Psoas muscle (tissue), 8 donors: Measurements from ENCODE around the gene TRAPPC6A. TPM values are rescaled to one million over a fixed set of nuclear protein-coding genes. Genes with fewer than 3 reads are reported as not detected.

Source experiments
- ATAC-seq, 4 donors: fragments of 200-7000 bp; cut with Tn5 transposase; one replicate each; pipeline ENCODE4 v1.9.1; 2020; ENCODE audit warnings: moderate library complexity in 3 of 4, mild to moderate bottlenecking in 2 of 4
- DNase-seq, 2 donors: peaks; one replicate each; pipeline ENCODE4 v3.0.0-alpha.2; 2020
- H3K27ac ChIP-seq: fragments of 200-600 bp; one replicate; pipeline ENCODE4 v1.8.0; 2022
- H3K27me3 ChIP-seq, 3 donors: fragments of 200-600 bp in 1 of 3; one replicate each; pipeline versions ENCODE4 v1.6.1 to v1.8.0; 2013 to 2022; ENCODE audit warnings: low read length in 2 of 3, mild to moderate bottlenecking in 2 of 3, moderate library complexity in 1 of 3; ENCODE audit not compliant: insufficient read depth in 3 of 3
- H3K36me3 ChIP-seq, 2 donors: fragments of 200-600 bp in 1 of 2; one replicate each; pipeline versions ENCODE4 v1.6.1 to v1.8.0; 2013 to 2022; ENCODE audit warnings: low read depth in 1 of 2, mild to moderate bottlenecking in 1 of 2, moderate library complexity in 1 of 2; ENCODE audit not compliant: insufficient read depth in 1 of 2
- H3K4me1 ChIP-seq: fragments of 200-600 bp; one replicate; pipeline ENCODE4 v1.8.0; 2022
- H3K4me3 ChIP-seq: fragments of 200-600 bp; one replicate; pipeline ENCODE4 v1.8.0; 2022; ENCODE audit warnings: mild to moderate bottlenecking
- H3K9me3 ChIP-seq: fragments of 200-600 bp; one replicate; pipeline ENCODE4 v1.8.0; 2022
- CTCF ChIP-seq: fragments of 200-600 bp; IDR thresholded peaks from one replicate; pipeline ENCODE4 v1.8.0; 2022; ENCODE audit warnings: antibody characterized with exemption
- WGBS, 3 donors: extraction: QIAGEN DNeasy Blood & Tissue Kit; methylation state at CpG; one replicate each; pipeline versions ENCODE4 v1.1.6 to v1.1.7; 2013; 5-methylcytosine and 5-hydroxymethylcytosine counted together
- intact Hi-C, 2 donors: fragments of 100-400 bp; cut with DNase I; formaldehyde crosslinking; loops; one replicate each; pipeline versions ENCODE4 v1.11.0 to v1.14.2; 2022
- polyA plus RNA-seq, 3 donors: library from polyadenylated mRNA; stranded (reverse); fragments of 200-250 nt; gene quantifications; one replicate each; pipeline ENCODE4 v1.2.3, GENCODE V29; 2013
- total RNA-seq, 4 donors: library from RNA; stranded (reverse); fragmentation: NEBNext Ultra II Directional in 2 of 4; extraction: Animal tissue kit (Norgen Biotek cat#: 25700) in 2 of 4; gene quantifications; one replicate each; pipeline versions ENCODE4 v1.2.1 to v1.2.4, GENCODE V29; 2021 to 2023
- donor health status: healthy with polysubstance abuse.
- donor health status: DM: no; HTN: no; CAD: no; lungs with moderate emphysema.
- donor health status: Bipolar disorder and iron deficiency.
- donor health status: healthy.
- donor health status: DM: yes; HTN: yes; CAD: no.
- donor health status: DM: no; HTN: no; CAD: no.
- donor health status: DM: no; HTN: no; CAD: no.
- donor health status: DM: yes; HTN: yes; CAD: no.

Gene TRAPPC6A
- total and polyA plus RNA-seq, 7 donors: 10.8 to 42.2 (median 14.5) TPM

GRCh38 chr19:45156751-45157150, 21.3 kb downstream of the TRAPPC6A start:
- H3K9me3 ChIP-seq: no peaks in the 10 kb centered on the region
- H3K27ac ChIP-seq: no peak overlapping the region
- TF ChIP-seq CTCF: no peak
- 77 to 82% (median 78%) methylated on average over 10 to 11 of the region's 11 CpGs for WGBS, 3 donors
- H3K27me3 ChIP-seq: peaks cover 0 to 38% (median 7%) of the 10 kb centered on the region in 3 donors
- no peak overlapping the region for H3K4me3 ChIP-seq
- ATAC-seq (no peak), DNase-seq (no peak)
- intact Hi-C loops: no loop called here
- peaks cover 20% of the 10 kb centered on the region for H3K4me1 ChIP-seq
- H3K36me3 ChIP-seq: no peaks in the 10 kb centered on the region

GRCh38 chr19:45156011-45156630, 21.9 kb downstream of the TRAPPC6A start:
- WGBS, 3 donors: 70 to 79% (median 75%) methylated on average over 11 of the region's 11 CpGs
- peaks cover 0 to 38% (median 12%) of the 10 kb centered on the region in 3 donors for H3K27me3 ChIP-seq

GRCh38 chr19:45154064-45154827, 23.8 kb downstream of the TRAPPC6A start:
- peak overlapping the region; percentile 56 for H3K4me3 ChIP-seq
- WGBS, 3 donors: 52 to 59% (median 54%) methylated on average over 18 to 19 of the region's 19 CpGs
- no peaks in the 10 kb centered on the region for H3K36me3 ChIP-seq
- intact Hi-C loops: no loop called here
- peaks cover 20% of the 10 kb centered on the region for H3K4me1 ChIP-seq
- H3K9me3 ChIP-seq: no peaks in the 10 kb centered on the region
- DNase-seq (peak in 1 of 2 donors; percentile 41), ATAC-seq (peak in 1 of 4 donors; percentile 12)
- H3K27me3 ChIP-seq: peaks cover 0 to 32% (median 12%) of the 10 kb centered on the region in 3 donors
- TF ChIP-seq CTCF: no peak
- no peak overlapping the region for H3K27ac ChIP-seq

More at GRCh38 chr19:45156011-45156630, 21.9 kb downstream of the TRAPPC6A start:
- Histone ChIP-seq H3K4me3 (no peak overlapping the region), H3K9me3 (no peaks in the 10 kb centered on the region), H3K36me3 (no peaks in the 10 kb centered on the region), H3K4me1 (peaks cover 20% of the 10 kb centered on the region), H3K27ac (no peak overlapping the region)
- TF ChIP-seq CTCF: no peak
- ATAC-seq: no peak
- intact Hi-C loops: no loop called here
- no peak for DNase-seq

GRCh38 chr19:45153339-45154063, 24.5 kb downstream of the TRAPPC6A start:
- Histone ChIP-seq H3K4me1 (peaks cover 20% of the 10 kb centered on the region), H3K27me3 (peaks cover 0 to 32% (median 10%) of the 10 kb centered on the region in 3 donors), H3K36me3 (no peaks in the 10 kb centered on the region), H3K9me3 (no peaks in the 10 kb centered on the region), H3K4me3 (peak overlapping the region; percentile 56), H3K27ac (no peak overlapping the region)
- ATAC-seq (peak; percentile 39 to 65 (median 60)), DNase-seq (peak; percentile 53 to 70)
- WGBS, 3 donors: 1 to 2% (median 2%) methylated on average over 67 to 69 of the region's 69 CpGs
- no peak for TF ChIP-seq CTCF
- intact Hi-C loops: no loop called here
